Limb (tissue), 2 donors: Measurements from ENCODE around the gene RCN2.
"Not testable (repeated sequence)": the region's sequence is repeated elsewhere in the genome, so short reads cannot be mapped to it uniquely, and the experiment has no call there.

Experiments
- DNase-seq, 2 donors: peaks; one replicate each; pipeline ENCODE4 v3.0.0-alpha.2; 2016; ENCODE audit errors: extremely low spot score in 2 of 2

RCN2 gene, protein sequence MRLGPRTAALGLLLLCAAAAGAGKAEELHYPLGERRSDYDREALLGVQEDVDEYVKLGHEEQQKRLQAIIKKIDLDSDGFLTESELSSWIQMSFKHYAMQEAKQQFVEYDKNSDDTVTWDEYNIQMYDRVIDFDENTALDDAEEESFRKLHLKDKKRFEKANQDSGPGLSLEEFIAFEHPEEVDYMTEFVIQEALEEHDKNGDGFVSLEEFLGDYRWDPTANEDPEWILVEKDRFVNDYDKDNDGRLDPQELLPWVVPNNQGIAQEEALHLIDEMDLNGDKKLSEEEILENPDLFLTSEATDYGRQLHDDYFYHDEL

GRCh38 chr15:76931397-76932134 is at the start of gene RCN2:
Gene RCN2, plus strand, starts transcription at chr15:76931749. Its CDS starts 93 bp downstream, at chr15:76931842.
- DNase-seq: peak; percentile 94 to 96

DNA sequence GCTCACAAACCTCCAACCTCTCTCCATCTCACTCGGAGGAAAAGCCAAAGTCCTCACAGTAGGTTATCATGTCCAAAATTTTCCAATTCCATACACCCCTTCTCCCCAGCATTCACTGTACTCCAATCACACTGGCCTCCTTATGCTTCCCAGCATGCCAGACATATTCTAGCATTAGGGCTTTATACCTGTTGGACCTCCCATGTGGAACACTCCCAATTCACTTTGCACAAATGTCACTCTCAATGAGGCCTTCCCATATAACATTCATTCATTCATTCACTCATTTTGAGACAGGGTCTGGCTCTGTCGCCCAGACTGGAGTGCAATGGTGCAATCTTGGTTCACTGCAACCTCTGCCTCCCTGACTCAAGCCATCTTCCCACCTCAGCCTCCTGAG is 46.3 kb upstream of the RCN2 start:
- no peak for DNase-seq

- DNase-seq: not testable (repeated sequence)
Observed at GRCh38 chr15:76887280-76888141, 44.0 kb upstream of the RCN2 start.

DNA sequence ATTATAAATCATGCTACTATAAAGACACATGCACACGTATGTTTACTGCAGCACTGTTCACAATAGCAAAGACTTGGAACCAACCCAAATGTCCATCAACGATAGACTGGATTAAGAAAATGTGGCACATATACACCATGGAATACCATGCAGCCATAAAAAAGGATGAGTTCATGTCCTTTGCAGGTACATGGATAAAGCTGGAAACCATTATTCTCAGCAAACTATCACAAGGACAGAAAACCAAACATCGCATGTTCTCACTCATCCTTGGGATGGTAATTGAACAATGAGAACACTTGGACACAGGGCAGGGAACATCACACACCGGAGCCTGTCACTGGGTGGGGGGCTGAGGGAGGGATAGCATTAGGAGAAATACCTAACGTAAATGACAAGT is 38.7 kb upstream of the RCN2 start:
- DNase-seq: not testable (repeated sequence)

- no peak for DNase-seq
Observed at GRCh38 chr15:76894174-76894573, 37.4 kb upstream of the RCN2 start.

- no peak for DNase-seq
Observed at GRCh38 chr15:76898102-76898501, 33.4 kb upstream of the RCN2 start.

DNA sequence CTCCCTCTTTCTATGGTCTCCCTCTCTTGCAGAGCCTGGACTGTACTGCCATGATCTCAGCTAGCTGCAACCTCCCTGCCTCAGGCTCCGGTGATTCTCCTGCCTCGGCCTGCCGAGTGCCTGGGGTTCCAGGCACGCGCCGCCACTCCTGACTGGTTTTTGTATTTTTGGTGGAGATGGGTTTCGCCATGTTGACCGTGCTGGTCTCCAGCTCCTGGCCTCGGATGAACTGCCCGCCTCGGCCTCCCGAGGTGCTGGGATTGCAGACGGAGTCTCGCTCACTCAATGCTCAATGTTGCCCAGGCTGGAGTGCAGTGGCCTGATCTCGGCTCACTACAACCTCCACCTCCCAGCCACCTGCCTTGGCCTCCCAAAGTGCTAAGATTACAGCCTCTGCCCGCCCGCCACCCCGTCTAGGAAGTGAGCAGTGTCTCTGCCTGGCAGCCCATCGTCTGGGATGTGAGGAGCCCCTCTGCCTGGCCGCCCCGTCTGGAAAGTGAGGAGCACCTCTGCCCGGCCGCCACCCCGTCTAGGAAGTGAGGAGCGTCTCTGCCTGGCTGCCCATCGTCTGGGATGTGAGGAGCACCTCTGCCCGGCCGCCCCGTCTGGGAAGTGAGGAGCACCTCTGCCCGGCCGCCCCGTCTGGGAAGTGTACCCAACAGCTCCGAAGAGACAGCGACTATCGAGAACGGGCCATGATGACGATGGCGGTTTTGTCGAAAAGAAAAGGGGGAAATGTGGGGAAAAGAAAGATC is 32.2 kb upstream of the RCN2 start:
- not testable (repeated sequence) for DNase-seq

DNA sequence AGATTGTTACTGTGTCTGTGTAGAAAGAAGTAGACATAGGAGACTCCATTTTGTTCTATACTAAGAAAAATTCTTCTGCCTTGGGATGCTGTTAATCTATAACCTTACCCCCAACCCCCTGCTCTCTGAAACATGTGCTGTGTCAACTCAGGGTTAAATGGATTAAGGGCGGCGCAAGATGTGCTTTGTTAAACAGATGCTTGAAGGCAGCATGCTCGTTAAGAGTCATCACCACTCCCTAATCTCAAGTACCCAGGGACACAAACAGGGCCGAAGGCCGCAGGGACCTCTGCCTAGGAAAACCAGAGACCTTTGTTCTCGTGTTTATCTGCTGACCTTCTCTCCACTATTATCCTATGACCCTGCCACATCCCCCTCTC is 31.6 kb upstream of the RCN2 start:
- DNase-seq: not testable (repeated sequence)

DNA sequence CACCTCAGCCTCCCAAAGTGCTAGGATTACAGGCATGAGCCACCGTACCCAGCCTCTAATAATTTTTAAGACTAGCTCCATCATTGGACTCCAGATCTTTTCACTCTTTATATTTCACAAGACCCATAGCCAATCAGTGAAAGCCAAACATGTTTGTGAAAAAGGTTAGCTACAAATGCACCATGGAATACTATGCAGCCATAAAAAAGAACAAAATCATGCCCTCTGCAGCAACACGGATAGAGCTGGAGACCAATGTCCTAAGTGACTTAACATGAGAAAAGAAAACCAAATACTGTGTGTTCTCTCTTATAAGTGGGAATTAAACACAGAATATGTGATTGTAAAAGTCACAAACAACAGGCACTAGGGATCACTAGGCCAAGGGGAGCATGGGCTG is 29.6 kb upstream of the RCN2 start:
- DNase-seq: no peak

GRCh38 chr15:76903251-76903681 is 28.3 kb upstream of the RCN2 start:
- no peak for DNase-seq

GRCh38 chr15:76904461-76905012 is 27.0 kb upstream of the RCN2 start:
- peak in 1 of 2 donors; percentile 17 for DNase-seq

DNA sequence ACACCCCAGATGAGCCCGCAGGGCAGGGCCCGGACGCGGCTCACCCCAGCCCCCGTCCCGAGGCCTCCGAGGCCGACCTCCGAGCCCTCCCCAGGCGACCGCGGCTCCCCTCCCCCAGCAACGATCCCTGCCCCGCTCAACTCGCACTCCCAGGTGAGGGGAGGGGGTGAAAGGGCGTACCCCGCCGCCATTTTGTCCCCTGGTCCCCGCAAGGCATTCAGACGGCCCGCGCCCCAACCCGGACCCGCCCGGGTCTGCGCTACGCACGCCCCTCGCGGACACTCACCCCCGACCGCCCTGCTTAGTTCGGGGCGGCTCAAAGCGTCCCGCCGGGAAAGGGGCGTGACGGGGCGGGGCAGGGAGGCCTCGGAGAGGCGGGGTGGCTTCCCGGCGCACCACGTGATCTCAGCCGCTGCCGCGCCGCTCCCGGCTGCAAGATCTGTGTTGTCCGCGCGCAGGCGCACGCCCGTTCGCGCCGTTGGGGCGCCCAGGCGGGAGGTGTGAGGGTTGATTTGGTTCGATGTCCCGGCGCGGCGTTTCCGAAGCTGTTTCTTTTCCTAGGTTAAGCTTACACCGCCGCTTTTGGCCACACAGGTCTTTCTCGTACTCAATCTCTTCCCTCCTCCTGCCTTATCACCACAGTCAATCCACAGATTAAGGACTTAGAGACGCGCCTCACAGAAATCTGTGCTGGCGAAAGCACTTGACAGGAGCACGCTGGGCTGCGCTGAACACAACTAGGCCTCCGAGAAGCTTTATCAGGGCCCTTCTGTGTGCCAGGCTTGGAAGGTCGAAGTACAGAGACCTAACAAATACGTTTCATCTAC is 26.3 kb upstream of the RCN2 start, which contains the start of gene SCAPER:
SCAPER (minus strand) TSS at position 328 of the 827 bp plus-strand sequence. CDS start 21,523 bp downstream, outside the sequence.
- peak; percentile 93 to 94 for DNase-seq

GRCh38 chr15:76905855-76906254 is 25.7 kb upstream of the RCN2 start:
- peak in 1 of 2 donors; percentile 35 for DNase-seq

DNA sequence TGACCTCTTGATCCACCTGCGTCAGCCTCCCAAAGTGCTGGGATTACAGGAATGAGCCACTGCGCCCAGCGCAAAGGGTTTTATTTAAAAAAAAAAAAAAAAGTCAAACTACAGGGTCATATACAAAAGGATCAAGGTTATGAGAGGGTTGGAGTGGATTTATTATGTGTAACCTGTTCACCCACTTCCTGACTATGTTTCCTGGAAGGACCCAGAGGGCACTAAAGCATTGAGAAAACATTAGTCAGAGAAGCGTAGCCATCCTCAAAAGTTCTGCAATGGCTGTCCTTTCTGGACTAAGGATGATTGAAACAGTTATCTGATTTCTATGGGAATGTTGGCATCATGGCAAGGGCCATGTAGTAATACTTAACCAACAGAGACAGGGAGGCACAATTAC is 19.1 kb upstream of the RCN2 start:
- no peak for DNase-seq

DNA sequence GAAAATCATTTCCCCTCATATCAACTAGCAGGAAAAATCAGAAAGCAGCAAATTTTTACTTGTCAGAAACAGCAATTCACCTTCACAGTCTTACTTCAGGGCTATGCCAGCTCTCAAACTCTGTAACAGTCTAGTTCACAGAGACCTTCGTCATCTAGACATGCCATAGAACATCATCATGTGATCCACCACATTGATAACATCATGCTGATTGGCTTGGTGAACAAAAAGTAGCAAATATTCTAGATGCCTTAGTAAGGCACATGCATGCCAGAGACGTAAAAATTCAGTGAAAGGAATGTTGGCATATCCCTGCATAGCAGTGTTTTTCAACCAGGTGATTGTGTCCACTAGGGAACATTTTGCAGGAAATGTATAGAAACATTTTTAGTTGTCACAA is 17.8 kb upstream of the RCN2 start:
- DNase-seq: no peak

GRCh38 chr15:76916369-76916768 is 15.2 kb upstream of the RCN2 start:
- DNase-seq: no peak

- DNase-seq: no peak
Observed at GRCh38 chr15:76928201-76928600, 3.3 kb upstream of the RCN2 start.

DNA sequence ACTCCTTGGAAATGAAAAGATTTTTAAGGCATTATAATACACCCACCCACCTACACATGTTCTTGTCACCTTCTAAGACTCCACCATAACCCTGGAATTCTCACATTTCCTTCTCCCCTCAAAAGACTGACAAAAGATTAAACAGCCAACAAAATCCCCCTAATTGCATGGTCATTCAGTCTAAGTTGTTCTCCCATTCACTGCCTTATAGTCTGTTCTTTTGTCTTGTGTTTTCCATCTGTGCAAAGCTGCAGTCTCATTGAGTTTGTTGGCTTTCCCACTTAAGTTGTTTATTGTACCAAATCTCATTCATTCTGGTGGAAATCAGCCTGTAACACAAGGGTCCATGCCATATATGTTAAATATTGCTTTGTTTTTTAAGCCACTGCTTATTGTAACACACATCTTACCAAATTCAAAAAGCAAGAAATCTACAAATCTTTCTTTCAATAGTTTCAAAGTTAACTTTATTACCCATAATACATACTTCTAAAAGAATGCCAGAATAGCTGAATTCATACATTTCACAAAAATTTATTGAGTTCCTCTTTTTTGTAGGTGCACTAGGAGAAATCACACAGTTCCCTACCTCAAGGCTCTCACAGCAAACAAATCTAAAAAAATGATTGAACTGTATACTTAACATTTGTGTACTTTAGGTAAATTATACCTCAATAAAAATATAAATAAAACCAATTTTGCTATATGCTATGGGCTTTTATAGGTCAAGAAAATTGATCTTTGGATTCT is 2.4 kb upstream of the RCN2 start:
- DNase-seq: no peak

- DNase-seq: no peak
Observed at GRCh38 chr15:76930831-76931396, 635 bp upstream of the RCN2 start.
